OCI-LY7 (cell line): ENCODE data around the gene DLX4.

ENCODE experiments used
- CTCF ChIP-seq: fragments of 200-600 bp; sonication (generic); conservative IDR thresholded peaks from 2 replicates; pipeline ENCODE4 v1.5.1; 2014; ENCODE audit warnings: mild to moderate bottlenecking, antibody characterized with exemption, low read length, moderate library complexity, mixed read lengths
- EZH2phosphoT487 ChIP-seq: fragments of 200-600 bp; sonication (generic); IDR thresholded peaks from 2 replicates; pipeline ENCODE4 v1.6.1; 2018; ENCODE audit warnings: low read depth, borderline replicate concordance, mild to moderate bottlenecking, mixed run types, antibody characterized with exemption, low read length, moderate library complexity, mixed read lengths

- TF ChIP-seq CTCF (no peak), EZH2phosphoT487 (no peak)
Observed at GRCh38 chr17:49997301-49997650, 28.3 kb downstream of the DLX4 start.
